Stimulated activated CD4-positive, alpha-beta T cell treated with anti-CD3 and anti-CD28 coated beads, Interleukin-2, amount 100 ng/mL, for 24 hours (primary cell): ENCODE data around the gene DCP1A.
"Not testable (repeated sequence)": the region's sequence is repeated elsewhere in the genome, so short reads cannot be mapped to it uniquely, and the experiment has no call there.

Experiments
- DNase-seq, 2 donors: peaks; one replicate each; pipeline ENCODE4 v3.0.0-alpha.2; 2020

Gene DCP1A

DNA sequence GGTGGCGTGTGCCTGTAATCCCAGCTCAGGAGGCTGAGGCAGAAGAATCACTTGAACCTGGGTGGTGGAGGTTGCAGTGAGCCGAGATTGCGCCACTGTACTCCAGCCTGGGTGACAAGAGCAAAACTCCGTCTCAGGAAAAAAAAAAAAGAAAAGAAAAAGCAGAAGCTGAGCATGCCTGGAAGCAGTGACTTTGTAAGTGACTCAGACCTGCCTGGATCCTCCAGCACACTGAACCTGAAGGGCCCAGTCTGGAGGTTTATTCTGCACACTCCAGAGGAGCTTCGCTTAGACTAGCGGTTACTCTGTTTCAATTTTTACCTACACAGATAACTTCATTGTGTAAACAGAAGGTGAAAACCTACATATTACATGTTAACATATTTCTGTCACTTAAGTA lies 19.4 kb downstream of the DCP1A start:
- not testable (repeated sequence) for DNase-seq

DNA sequence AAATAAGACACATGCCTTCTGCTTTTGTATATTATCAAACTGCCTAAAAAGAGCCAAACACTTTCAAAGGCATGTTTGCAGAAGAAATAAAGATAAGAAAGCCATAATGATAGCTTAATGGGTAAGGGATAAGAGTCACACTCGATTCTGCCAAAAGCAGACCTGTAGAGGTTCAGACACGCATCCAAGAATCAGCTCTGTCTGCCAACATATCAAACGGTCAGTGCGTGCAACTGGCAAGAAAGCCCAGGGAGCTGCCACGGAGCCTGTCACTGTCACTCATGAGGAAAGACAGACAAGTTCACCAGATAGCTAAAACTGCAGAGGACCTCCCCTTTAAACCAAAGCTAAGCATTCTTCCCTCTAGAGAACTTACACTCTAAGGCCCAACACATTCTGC lies 23.2 kb downstream of the DCP1A start:
- no peak for DNase-seq

DNA sequence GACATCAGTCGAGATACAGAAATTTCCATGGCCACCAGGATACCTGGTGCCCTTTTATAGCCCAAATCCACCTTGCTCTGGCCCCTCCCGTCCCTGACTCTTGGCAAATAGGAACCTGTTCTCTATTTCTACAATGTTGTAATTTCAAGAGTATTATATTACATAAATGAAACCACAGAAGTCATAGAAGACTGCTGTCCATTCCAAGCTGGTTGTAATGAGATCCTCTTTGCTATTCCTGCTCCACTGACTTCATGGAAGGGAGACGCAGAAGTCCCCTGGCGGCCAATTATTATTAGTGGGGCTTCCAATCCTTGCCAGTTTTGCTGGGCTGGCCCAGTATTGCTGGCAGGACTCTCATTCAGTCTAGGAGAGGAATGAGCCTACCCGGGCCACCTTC lies 26.6 kb downstream of the DCP1A start:
- DNase-seq = no peak

DNA sequence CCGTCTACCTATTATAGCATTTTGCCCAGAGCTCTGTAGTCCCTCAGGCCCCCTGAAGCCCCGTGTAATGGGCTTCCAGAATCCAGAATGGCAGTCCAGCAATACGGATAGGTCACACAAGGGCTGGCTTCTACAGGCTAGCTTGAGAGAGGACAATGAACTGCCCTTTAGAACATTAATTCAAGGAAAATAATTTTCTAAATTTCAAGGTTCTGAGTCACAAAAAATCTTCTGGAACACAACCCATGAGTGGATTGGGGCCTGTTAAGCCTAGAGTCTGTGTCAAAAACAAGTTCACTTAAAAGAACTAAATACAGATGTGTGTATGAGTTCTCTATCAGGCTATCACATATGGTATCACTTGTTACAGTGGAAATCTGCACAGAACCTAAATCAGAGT lies 28.8 kb downstream of the DCP1A start:
- no peak for DNase-seq

DNA sequence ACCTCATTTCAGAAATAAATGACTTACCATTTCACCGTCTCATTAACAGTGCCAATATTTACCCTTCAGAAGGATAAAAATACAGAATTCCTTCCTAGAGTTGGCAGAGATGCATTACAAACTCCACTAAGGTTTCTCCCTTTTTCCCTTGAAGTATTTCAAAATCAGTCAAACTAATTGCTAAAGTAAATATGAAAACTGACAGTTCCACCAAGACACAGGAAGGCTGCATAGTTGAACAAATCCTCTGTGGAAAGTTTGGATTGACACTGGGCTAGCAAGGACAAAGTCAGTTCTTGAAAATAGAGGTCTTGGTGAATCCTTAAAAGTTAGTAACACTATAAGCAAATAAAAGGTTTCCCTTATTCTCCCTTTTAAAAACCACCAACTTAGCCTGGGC lies 34.5 kb downstream of the DCP1A start:
- DNase-seq = no peak

DNA sequence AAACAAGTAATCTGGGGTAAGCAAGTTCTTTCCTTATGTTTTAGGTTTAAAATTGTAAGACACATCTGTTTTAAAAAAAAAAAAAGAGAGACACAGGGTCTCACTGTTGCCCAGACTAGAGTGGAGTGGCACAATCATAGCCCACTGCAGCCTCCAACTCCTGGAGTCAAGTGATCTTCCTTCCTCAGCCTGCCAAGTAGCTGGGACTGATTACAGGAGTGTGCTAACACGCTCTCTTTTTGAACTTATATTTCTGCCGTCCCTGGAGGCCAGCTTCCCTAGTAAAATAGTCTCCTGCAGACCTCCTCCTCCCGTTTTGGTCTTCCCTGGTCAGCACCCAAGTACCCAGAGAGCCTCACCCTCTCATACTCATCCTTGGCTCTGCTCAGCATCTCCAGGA lies 35.5 kb downstream of the DCP1A start:
- no peak for DNase-seq

DNA sequence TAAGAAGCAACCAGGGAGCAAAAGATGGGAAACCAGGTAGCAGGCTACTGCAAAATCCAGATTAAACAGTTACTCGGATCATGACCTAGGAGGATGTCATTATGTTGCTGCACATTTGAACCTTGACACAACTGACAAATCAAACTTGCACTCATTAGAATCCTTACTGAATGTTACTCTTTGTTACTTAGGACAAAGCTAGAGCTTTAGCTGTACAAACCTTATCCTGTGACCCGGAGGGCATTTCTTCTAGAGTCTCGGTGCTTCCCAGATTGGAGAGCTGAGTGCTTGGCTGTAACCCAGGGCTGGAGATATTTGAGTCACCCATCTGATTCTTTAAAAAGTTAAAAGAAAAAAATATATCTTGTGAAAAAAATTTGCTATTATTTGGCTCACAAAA lies 43.4 kb downstream of the DCP1A start:
- DNase-seq = no peak

DNA sequence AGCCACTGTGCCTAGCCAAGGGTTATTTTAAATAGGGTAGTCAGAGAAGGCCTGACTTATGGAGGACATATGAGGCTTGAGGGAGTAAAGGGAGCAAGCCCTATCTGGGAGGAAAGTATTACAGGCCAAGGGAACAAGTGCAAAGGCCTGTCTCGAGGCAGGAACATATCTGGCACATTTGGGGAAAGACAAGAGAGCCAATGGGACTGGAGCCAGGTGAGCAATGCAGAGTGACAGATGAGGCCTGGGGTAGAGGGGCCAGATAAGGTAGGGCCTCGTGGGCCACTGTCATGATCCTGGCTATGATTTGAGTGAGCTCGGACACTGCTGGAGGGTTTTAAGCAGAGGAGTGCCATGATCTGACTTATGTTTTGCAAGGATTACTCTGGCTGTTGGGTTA lies 43.8 kb downstream of the DCP1A start:
- DNase-seq = no peak

DNA sequence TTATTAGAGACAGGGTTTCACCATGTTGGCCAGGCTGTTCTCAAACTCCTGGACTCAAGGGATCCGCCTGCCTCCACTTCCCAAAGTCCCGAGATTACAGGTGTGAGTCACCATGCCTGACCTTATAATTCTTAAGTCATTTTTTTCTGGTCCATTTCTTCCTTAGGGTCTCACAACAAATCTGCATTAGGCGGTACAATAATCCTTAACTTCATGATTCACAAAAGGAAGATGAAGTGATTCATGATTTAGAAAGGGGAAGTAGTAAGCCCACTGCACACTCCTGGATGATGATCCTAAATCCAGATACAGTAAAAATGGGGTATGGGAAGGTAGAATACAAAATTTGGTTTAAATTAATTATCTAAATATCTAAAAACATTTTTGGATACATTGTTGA lies 46.5 kb downstream of the DCP1A start:
- DNase-seq = no peak

DNA sequence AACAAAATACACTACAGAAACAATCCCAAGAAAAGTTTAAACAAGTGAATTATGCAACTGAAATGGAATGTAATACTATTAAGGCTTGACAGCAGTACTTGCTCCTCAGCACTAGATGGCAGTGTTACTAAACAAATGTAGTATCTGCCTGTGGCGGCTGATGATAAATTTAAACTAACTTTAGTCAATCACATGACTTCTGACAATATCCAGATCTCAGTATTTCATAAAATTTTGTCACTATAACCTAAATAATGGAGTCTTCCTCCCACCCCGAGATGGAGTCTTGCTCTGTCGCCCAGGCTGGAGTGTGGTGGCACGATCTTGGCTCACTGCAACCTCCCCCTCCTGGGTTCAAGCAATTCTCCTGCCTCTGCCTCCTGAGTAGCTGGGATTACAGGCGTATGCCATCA lies 47.7 kb downstream of the DCP1A start:
- not testable (repeated sequence) for DNase-seq

DNA sequence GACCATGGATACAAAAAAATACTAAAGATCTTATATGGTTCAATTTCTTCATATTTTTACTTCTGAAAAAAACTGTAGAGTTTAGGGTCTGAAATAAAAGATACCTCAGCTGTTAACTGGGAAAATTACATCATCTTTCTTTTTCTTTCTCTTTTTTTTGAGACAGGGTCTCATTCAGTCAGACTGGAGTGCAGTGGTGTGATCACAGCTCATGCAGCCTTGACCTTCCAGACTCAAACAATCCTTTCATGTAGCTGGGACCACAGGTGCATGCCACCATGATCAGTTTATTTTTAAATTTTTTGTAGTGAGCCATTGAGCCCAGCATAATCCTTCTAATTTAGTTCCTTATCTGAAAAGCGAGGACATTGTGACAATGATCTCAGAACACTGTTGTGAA lies 51.9 kb downstream of the DCP1A start:
- no peak for DNase-seq

DNA sequence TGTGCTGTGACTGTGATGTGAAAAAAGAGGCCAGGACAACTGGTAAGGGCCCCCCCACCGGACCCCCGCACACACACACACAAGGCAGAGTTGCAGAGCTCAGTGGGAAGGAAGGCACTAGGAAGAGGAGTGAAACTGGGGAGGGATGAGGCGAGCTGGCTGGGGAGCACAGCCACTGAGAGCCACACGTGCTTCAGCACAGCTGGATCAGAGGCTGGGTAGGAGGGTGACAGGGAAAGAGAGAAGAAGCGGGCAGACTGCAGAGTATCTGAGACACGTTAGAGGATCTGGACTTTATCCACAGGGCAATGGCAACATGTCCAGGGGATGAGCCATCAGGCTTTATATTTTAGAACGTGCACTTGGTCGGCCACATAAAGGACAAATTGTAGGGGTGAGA lies 53.5 kb downstream of the DCP1A start:
- DNase-seq = no peak

DNA sequence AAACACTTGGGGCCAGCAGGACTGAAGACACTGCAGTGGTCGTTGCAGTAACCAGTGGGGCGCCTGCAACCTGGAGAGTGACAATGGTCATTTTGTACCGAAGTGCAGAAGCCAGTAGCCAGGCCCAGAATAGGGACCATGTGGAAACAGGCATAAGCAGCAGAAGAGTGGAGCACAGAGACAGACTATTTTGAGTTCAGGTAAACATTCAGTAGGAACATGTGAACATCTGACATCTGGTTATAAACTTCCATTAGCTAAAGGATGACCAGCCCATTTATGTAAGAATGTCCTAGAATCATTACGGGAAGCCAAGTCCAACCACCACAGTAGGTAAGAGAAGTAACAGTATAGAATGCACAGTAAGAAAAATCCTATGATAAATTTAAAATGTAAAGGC lies 59.1 kb downstream of the DCP1A start:
- no peak for DNase-seq

DNA sequence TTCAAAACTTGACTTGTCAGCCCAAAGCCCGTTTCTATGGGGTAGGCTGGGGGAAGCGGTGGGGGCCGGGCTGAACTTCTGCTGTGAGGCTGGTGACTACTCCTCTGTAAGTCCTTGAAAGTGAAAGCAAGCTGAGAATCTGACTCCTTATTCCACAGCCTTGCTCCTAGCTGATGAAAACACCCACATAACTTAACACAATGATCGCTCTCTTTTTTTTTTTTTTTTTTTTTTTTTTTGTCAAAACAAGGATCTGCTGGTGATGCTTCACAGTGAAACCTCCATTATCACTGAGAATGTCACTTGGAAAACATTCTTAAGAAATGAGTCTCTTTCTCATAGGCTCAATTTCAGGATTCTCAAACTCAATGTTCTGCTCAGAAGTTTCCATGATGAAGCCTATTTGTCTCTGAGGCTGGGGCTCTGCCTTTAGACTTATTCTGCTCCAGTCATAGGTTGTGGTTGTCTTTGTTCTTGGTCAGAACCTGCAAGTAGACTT lies 60.2 kb downstream of the DCP1A start:
- peak in 1 of 2 donors; percentile 6 for DNase-seq

DNA sequence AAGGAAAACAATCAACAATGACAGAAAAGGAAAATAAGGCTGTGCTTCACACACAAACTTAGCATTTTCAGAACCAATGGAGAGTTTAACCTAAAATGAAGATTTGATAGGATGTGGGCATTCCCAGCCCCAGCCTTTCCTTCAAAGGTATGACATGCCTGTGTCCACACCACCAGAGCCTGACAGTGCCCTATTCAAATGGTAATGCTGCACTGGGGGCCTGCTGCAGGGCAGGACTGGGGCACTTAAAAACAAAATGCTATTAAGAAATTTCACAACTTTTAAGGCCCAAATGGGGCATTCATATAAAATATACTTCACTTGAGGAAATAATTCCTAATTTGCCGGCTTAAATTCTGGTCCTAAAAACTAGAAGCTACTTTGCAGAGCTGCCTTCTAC lies 60.6 kb downstream of the DCP1A start:
- DNase-seq = no peak

DNA sequence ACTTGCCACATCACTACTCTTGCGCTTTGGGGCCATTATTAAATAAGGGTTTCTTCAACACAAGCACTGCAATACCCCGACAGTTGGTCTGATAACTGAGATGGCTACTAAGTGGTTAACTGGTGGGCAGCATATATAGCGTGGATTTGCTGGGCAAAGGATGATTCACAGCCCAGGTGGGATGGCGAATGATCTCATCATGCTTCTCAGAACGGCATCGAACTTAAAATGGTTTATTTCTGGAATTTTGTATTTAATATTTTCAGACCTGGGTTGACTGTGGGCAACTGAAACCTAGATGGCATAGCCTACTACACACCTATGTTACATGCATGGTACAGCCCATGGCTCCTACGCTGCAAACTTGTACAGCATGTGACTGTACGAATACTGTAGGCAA lies 64.8 kb downstream of the DCP1A start:
- DNase-seq = no peak

DNA sequence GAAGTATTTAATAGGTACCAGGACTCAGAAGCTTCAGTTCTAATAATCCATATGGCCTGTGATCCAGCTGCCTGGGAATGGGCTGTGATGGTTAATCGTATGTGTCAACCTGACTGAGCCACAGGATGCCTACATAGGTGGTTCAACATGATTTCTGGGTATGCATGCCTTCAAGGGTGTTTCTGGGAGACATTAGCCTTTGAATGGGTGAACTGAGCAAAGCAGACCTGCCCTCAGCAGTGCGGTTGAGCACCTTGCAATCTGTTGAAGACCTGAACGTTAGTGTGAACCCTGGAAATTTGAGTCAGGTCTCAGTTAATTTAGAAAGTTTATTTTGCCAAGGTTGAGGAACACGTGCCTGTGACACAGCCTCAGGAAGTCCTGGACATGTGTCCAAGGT lies 68.7 kb downstream of the DCP1A start:
- DNase-seq = no peak

DNA sequence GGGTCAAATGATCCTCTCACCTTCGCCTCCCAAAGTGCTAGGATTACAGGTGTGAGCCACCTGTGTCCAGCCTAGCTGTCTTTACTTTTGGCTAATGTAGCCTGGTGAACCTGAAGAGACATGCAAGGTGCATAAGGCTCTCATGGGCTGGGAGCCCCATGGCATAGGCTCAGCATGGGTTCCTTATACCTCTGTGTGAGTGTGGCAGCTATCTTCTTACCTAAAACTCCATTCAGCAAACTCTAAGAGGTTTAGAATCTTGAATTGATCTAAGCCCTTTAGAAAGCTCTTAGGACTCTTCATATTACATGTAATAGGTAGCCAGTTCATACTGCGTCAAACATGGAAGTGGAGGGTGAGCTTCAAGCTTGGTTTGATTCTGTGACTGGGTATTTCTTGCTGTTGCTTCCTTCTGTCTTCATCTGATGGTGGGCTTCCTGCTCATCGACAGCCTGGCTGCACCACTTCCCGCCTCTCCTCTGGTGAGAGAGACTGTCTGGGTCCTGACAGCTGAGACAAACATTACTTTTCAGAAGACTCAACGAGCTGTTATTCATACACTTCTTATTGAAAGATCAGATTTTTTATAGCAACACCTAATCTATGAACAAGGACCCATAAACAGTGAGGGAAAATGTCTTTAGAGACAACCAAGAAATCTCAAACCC lies 72.3 kb downstream of the DCP1A start:
- no peak for DNase-seq

DNA sequence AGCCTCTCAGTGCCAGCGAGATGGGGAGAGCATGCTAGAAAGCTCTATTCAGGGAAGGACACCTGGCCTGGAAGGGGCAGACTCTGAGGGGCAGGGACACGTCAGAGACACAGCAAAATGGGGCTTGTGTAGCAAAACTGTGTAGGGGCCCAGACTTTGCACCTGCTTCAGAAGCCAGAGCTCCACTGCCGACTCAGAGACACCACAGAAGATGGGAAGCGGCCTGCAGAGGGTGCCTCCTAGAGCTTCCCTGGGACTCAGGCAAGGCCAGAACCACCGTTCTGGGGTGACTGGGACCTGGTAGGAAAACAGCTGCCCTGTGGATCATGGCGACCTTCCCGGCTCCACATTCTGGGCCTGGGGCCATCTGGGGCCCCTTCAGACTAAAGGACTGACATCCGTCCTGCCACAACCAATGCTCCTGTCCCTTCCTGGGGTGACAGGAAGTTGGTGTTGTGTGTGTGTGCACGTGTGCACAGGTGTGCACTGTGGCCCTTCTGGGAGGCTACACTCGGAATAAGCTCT lies 74.1 kb downstream of the DCP1A start:
- DNase-seq = no peak

DNA sequence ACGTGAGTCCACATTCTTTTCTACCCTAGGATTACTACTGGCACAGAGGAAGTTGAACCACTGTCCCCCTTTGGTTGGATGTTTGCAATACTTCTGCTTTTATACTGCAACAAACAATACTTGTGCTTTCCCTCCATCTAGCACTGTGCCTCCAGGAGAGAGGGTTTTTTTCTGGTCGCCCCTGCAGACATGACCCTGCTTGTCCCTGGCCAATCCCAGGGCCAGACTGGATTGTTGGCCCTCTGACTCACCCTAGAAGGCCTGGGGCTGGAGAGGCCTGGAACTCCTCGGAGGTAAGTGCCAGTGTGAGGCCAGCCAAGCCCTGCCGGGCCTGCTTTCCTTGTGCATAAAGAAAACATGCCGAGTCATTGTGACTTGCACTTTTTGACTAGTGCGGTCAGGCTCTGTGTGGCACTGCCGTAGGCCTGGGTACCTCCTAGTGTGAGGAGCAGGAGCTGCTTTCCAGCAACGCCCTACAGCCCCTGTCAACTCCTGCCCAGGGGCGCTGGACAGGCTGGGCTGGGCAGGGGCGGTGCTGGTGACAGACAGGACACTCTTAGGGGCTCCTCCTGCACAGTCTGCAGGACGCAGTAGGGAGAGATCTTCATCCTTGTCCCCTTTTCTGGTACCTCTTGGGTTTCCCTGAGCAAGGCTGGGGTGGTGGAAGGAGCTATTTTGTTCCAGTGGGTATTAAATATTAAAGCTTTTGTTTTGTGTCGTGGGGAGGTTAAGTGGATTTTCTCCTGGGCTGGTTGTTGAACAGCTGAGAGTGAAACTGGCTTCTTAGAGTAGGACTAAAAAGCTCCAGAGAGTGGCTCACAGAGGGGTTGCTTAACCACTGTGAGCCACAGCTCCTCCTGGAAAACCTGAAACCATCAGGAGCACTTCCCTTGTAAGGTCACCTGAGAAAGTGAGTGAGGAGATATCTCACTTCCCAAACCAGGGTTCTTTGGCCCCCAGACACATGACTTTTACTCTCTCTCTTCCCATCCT lies 77.2 kb downstream of the DCP1A start:
- no peak for DNase-seq

DNA sequence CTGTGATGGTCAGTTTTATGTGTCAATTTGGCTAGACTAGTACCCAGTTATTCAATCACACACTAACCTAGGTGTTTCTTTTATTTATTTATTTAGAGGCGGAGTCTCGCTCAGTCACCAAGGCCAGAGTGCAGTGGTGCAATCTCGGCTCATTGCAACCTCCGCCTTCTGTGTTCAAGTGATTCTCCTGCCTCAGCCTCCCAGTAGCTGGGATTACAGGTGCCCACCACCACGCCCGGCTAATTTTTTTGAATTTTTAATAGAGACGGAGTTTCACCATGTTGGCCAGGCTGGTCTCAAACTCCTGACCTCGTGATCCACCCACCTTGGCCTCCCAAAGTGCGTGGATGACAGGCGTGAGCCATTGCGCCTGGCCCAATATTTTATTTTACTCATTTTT lies 78.2 kb downstream of the DCP1A start:
- not testable (repeated sequence) for DNase-seq

DNA sequence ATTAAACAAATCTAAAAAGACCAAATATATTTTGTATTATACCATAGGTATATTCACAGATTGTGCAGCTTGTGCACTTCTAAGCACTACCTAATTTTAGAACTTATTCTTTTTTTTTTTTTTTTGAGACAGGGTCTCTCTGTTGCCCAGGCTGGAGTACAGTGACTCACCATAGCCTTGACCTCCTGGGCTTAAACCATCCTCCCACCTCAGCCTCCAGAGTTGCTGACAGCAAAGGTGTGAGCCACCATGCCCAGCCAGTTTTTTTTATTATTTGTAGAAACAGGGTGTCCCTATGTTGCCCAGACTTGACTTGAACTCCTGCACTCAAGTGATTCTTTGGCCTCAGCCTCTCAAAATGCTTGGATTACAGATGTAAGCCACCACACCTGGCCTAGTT lies 79.6 kb downstream of the DCP1A start:
- no peak for DNase-seq

DNA sequence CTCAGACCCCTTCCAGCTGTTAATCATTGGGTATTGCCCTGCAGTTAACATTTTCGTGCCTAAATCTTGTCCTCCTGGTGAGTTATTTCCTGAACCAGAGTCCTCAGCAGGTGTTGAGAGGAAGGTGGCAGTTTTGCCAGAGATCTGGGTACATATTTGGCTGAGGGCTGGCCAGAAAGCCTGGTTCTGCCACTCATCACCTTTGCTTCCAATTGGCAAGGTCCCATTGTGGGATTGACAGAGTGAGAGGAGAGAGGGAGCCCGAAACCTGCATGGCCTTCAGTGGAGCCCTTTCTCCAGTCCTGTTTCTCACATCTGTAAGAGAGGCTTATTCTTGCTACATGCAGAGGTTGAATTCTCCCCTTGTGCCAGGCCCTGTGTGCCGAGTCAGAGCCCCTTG lies 82.6 kb downstream of the DCP1A start:
- DNase-seq = no peak

DNA sequence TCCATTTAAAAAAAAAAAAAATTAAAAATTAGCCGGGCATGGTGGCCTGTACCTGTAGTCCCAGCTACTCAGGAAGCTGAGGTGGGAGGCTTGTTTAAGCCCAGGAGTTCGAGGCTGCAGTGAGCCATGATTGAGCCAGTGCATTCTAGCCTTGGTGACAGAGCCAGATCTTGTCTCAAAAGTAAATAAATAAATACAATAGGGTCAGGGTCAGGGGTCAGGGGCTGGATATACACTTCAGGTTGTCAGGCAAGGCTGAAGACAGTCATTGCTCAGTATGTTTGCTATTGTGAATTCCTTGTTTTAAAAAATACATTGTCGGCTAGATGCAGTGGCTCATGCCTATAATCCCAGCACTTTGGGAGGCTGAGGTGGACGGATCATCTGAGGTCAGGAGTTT lies 83.4 kb downstream of the DCP1A start:
- DNase-seq = no peak
